K562 (cell line): ENCODE data around the gene ACTRT3. TPM values are rescaled to one million over a fixed set of nuclear protein-coding genes. Genes with fewer than 3 reads are reported as not detected.
A peak's percentile ranks its signal among the peaks of the same experiment; 100 is the strongest.

ENCODE experiments used
- E2F6 ChIP-seq, 2 experiments: IDR thresholded peaks; 2 replicates each; pipeline ENCODE4 v1.6.1; 2011; ENCODE audit warnings: borderline replicate concordance in 1 of 2, control low read depth in 1 of 2, low read depth in 1 of 2, low read length in 1 of 2, mild to moderate bottlenecking in 1 of 2, mixed read lengths in 1 of 2, moderate library complexity in 1 of 2; ENCODE audit not compliant: insufficient read depth in 1 of 2, insufficient read length in 1 of 2, poor library complexity in 1 of 2, severe bottlenecking in 1 of 2; ENCODE audit errors: extremely low read depth in 1 of 2
- EGR1 ChIP-seq: fragments of 450-650 bp; conservative IDR thresholded peaks from 2 replicates; pipeline ENCODE4 v1.6.1; 2017; ENCODE audit warnings: mild to moderate bottlenecking
- FOS ChIP-seq: IDR thresholded peaks from 3 replicates; pipeline ENCODE4 v1.6.1; 2011; ENCODE audit not compliant: insufficient read length; ENCODE audit errors: extremely low read depth
- HDAC1 ChIP-seq, 2 experiments: fragments of 450-650 bp; IDR thresholded peaks; 2 replicates each; pipeline ENCODE4 v1.6.1; 2016 to 2017; ENCODE audit warnings: inconsistent platforms in 1 of 2, mild to moderate bottlenecking in 1 of 2, moderate library complexity in 1 of 2
- POLR3A ChIP-seq: IDR thresholded peaks from 2 replicates; pipeline ENCODE4 v1.6.1; 2011; ENCODE audit warnings: borderline replicate concordance, mild to moderate bottlenecking, moderate library complexity; ENCODE audit not compliant: insufficient read length, insufficient read depth; ENCODE audit errors: extremely low read depth
- SAFB2 ChIP-seq: fragments of 200-400 bp; formaldehyde crosslinking; IDR thresholded peaks from 2 replicates; pipeline ENCODE4 v1.6.1; 2018; ENCODE audit warnings: borderline replicate concordance, low read length, low read depth, moderate library complexity; ENCODE audit not compliant: severe bottlenecking
- SIX5 ChIP-seq, 2 experiments: IDR thresholded peaks; 2 replicates each; pipeline ENCODE4 v1.6.1; 2011; ENCODE audit warnings: low read length in 2 of 2, borderline replicate concordance in 1 of 2, low read depth in 1 of 2, mild to moderate bottlenecking in 1 of 2, moderate library complexity in 1 of 2; ENCODE audit not compliant: insufficient read depth in 1 of 2
- SOX6 ChIP-seq: fragments of 450-650 bp; IDR thresholded peaks from 2 replicates; pipeline ENCODE4 v1.6.1; 2014; ENCODE audit warnings: mild to moderate bottlenecking
- USF1 ChIP-seq: sonication (generic); formaldehyde crosslinking; IDR thresholded peaks from 2 replicates; pipeline ENCODE4 v1.9.0; 2022; ENCODE audit warnings: mild to moderate bottlenecking, missing genetic modification reagents
- YBX1 ChIP-seq: fragments of 450-650 bp; IDR thresholded peaks from 2 replicates; pipeline ENCODE4 v1.7.1; 2016; ENCODE audit warnings: mild to moderate bottlenecking
- ZBTB43 ChIP-seq: sonication (generic); formaldehyde crosslinking; IDR thresholded peaks from 2 replicates; pipeline ENCODE4 v1.8.0; 2023; ENCODE audit warnings: mild to moderate bottlenecking, missing genetic modification reagents
- ZNF57 ChIP-seq: fragments of 450-650 bp; formaldehyde crosslinking; IDR thresholded peaks from 2 replicates; pipeline ENCODE4 v1.4.0; 2020; ENCODE audit warnings: mild to moderate bottlenecking, moderate library complexity
- polyA plus RNA-seq, 8 experiments: library from polyadenylated mRNA; depleted of rRNA in 4 of 8; stranded (reverse) in 5 of 8; unstranded in 3 of 8; fragments of >200 nt; fragmentation: Nextera tagmentation in 2 of 8; fragmentation: Illumina TruSeq in 1 of 8; extraction: Ambion mirVana in 2 of 8; extraction: Trizol in 1 of 8; gene quantifications; 2 replicates each; pipeline versions ENCODE4 v1.2.1 to v1.2.3, GENCODE V29; 2011 to 2014; ENCODE audit warnings: inconsistent platforms in 1 of 8, missing spikeins in 1 of 8
- total RNA-seq, 7 experiments: library from RNA; depleted of rRNA in 6 of 7; stranded (reverse); fragments of >200 nt in 6 of 7; fragmentation: Illumina TruSeq in 2 of 7; extraction: Trizol in 2 of 7; gene quantifications; 2 replicates each; pipeline versions ENCODE4 v1.2.1 to v1.2.3, GENCODE V29; 2011 to 2021; ENCODE audit warnings: low replicate concordance in 1 of 7

Gene ACTRT3
- total and polyA plus RNA-seq, 9 of the 15 experiments (the other 6 are each of a cell fraction or from before 2014, with no cell fraction given): 0.06 to 0.11 (median 0.07) TPM; not detected in 5

- TF ChIP-seq USF1 (CRISPR knock-in tag) (no peak), EGR1 (no peak), ZNF57 (CRISPR knock-in tag) (no peak), ZBTB43 (CRISPR knock-in tag) (no peak), SIX5 (IDR thresholded peaks at IDR 0.05; ENCODE audit: borderline replicate concordance in 1 of 2, insufficient read depth in 1 of 2, low read depth in 1 of 2, low read length in 2 of 2) (no peak), POLR3A (no peak), FOS (no peak), HDAC1 (IDR thresholded peaks at IDR 0.05) (peak in 1 of 2 experiments; percentile 60; a peak in 2 of 4 replicates), SAFB2 (no peak), SOX6 (peak; percentile 84), E2F6 (IDR thresholded peaks at IDR 0.05; ENCODE audit: borderline replicate concordance in 1 of 2, extremely low read depth in 1 of 2, insufficient read depth in 1 of 2, insufficient read length in 1 of 2, low read depth in 1 of 2, low read length in 1 of 2, poor library complexity in 1 of 2, severe bottlenecking in 1 of 2) (no peak), YBX1 (no peak)
These were observed 12.0 kb upstream of the ACTRT3 start (continued) for GRCh38 chr3:169781209-169781855.
